HepG2 (cell line): ENCODE data around the gene C17orf75. TPM values are rescaled to one million over a fixed set of nuclear protein-coding genes. Genes with fewer than 3 reads are reported as not detected.

Experiments used
- ATAC-seq: fragments of 200-7000 bp; cut with Tn5 transposase; 3 replicates; pipeline ENCODE4 v1.9.1; 2020; ENCODE audit warnings: mild to moderate bottlenecking, moderate library complexity
- BruUV-seq: library from RNA; stranded (reverse); fragments of 400-500 nt; replicated peaks from 2 replicates; lab custom pipeline; 2021; lab: Mats Ljungman, UMichigan
- CTCF ChIA-PET: fragments of 300-600 bp; formaldehyde crosslinking; extraction: SDS; loops from one replicate; lab custom pipeline; 2021; ENCODE audit warnings: low total read pairs, inconsistent platforms, low intra/inter-chr PET ratio; lab: Yijun Ruan, JAX
- POLR2A ChIA-PET: fragments of 350-600 bp; sonication (Branson Sonifier 250); formaldehyde crosslinking; loops from one replicate; lab custom pipeline; 2020; ENCODE audit warnings: antibody characterized with exemption, inconsistent platforms; lab: Yijun Ruan, JAX
- DNase-seq: peaks from one replicate; pipeline ENCODE4 v3.0.0-alpha.2; 2015; ENCODE audit warnings: low spot score
- FAIRE-seq: peaks from 3 replicates; lab custom pipeline; 2011; peaks lifted over from hg19 to GRCh38; lab: Jason Lieb, UNC
- H2AFZ ChIP-seq: one replicate; pipeline ENCODE4 v1.6.1; 2011; ENCODE audit warnings: low read length, inconsistent platforms
- H3K27ac ChIP-seq: fragments of 300-600 bp; 3 replicates; pipeline ENCODE4 v1.8.0; 2011; ENCODE audit warnings: mixed run types, mild to moderate bottlenecking, mixed read lengths, low read length, inconsistent platforms; ENCODE audit not compliant: insufficient read depth; ENCODE audit errors: extremely low read length
- H3K27me3 ChIP-seq, 2 experiments: fragments of 200-600 bp in 1 of 2; 2 replicates in 1 of 2; 3 replicates in 1 of 2; pipeline versions ENCODE4 v1.6.0 to v1.8.0; 2011; ENCODE audit warnings: low read length in 2 of 2, mild to moderate bottlenecking in 2 of 2, moderate library complexity in 2 of 2, inconsistent platforms in 1 of 2; ENCODE audit not compliant: insufficient read depth in 2 of 2, control insufficient read depth in 1 of 2
- H3K36me3 ChIP-seq, 2 experiments: fragments of 200-600 bp in 1 of 2; replicated peaks in 1 of 2; 2 replicates in 1 of 2; 3 replicates in 1 of 2; pipeline versions ENCODE4 v1.5.1 to v1.8.0; 2011; ENCODE audit warnings: low read length in 2 of 2, inconsistent platforms in 1 of 2; ENCODE audit not compliant: insufficient read depth in 2 of 2, control insufficient read depth in 1 of 2
- H3K4me1 ChIP-seq: 2 replicates; pipeline ENCODE4 v1.5.1; 2012; ENCODE audit warnings: low read length, inconsistent platforms; ENCODE audit not compliant: insufficient read depth
- H3K4me2 ChIP-seq: 2 replicates; pipeline ENCODE4 v1.6.0; 2011; ENCODE audit warnings: low read depth, low read length, inconsistent platforms
- H3K4me3 ChIP-seq, 3 experiments: fragments of 200-600 bp in 1 of 3; sonication (generic), shearing (Covaris generic) in 1 of 3; replicated peaks in 1 of 3; 2 replicates each; pipeline ENCODE4 v1.5.1; 2011 to 2016; ENCODE audit warnings: low read length in 3 of 3, inconsistent platforms in 2 of 3, low read depth in 2 of 3, mild to moderate bottlenecking in 2 of 3, control low read depth in 1 of 3, mixed read lengths in 1 of 3; ENCODE audit not compliant: insufficient read depth in 1 of 3
- H3K79me2 ChIP-seq: one replicate; pipeline ENCODE4 v1.6.1; 2011; ENCODE audit warnings: low read length, inconsistent platforms; ENCODE audit not compliant: insufficient read depth
- H3K9ac ChIP-seq: 2 replicates; pipeline ENCODE4 v1.6.0; 2011; ENCODE audit warnings: mild to moderate bottlenecking, low read depth, low read length, inconsistent platforms; ENCODE audit not compliant: insufficient read depth
- H3K9me3 ChIP-seq: 2 replicates; pipeline ENCODE4 v1.5.1; 2012; ENCODE audit warnings: mild to moderate bottlenecking, low read length
- H4K20me1 ChIP-seq: 2 replicates; pipeline ENCODE4 v1.6.0; 2011; ENCODE audit warnings: inconsistent platforms, mild to moderate bottlenecking, low read length, moderate library complexity; ENCODE audit not compliant: insufficient read depth
- CENPT ChIP-seq: sonication (generic); formaldehyde crosslinking; IDR thresholded peaks from 2 replicates; pipeline ENCODE4 v1.8.0; 2022; ENCODE audit warnings: low read depth, mild to moderate bottlenecking, moderate library complexity, missing genetic modification reagents
- ETV6 ChIP-seq: sonication (generic); formaldehyde crosslinking; conservative IDR thresholded peaks from 2 replicates; pipeline ENCODE4 v1.4.0; 2020; ENCODE audit warnings: missing genetic modification reagents
- HMGA1 ChIP-seq: sonication (generic); formaldehyde crosslinking; conservative IDR thresholded peaks from 2 replicates; pipeline ENCODE4 v1.4.0; 2020; ENCODE audit warnings: missing genetic modification reagents
- HOXA9 ChIP-seq: sonication (generic); formaldehyde crosslinking; IDR thresholded peaks from 2 replicates; pipeline ENCODE4 v1.8.1; 2022; ENCODE audit warnings: missing genetic modification reagents, mild to moderate bottlenecking, moderate library complexity, borderline replicate concordance
- JUNB ChIP-seq: sonication (generic); formaldehyde crosslinking; IDR thresholded peaks from 2 replicates; pipeline ENCODE4 v1.8.0; 2022; ENCODE audit warnings: missing genetic modification reagents, mild to moderate bottlenecking, borderline replicate concordance
- MIER3 ChIP-seq: IDR thresholded peaks from 2 replicates; pipeline ENCODE4 v1.6.1; 2016; ENCODE audit warnings: missing compliant biosample characterization, borderline replicate concordance
- MIXL1 ChIP-seq: IDR thresholded peaks from 2 replicates; pipeline ENCODE4 v1.6.1; 2016
- NFYC ChIP-seq: IDR thresholded peaks from 2 replicates; pipeline ENCODE4 v1.6.1; 2016; ENCODE audit warnings: missing genetic modification reagents, missing compliant biosample characterization
- SRSF4 ChIP-seq: fragments of 200-400 bp; formaldehyde crosslinking; IDR thresholded peaks from one replicate; pipeline ENCODE4 v1.6.1; 2018; ENCODE audit warnings: mild to moderate bottlenecking, low read depth, low read length, moderate library complexity; ENCODE audit not compliant: poor library complexity, severe bottlenecking
- ZMYM4 ChIP-seq: sonication (generic); formaldehyde crosslinking; IDR thresholded peaks from 2 replicates; pipeline ENCODE4 v1.8.1; 2023; ENCODE audit warnings: mild to moderate bottlenecking, missing genetic modification reagents
- ZNF253 ChIP-seq: sonication (generic); formaldehyde crosslinking; IDR thresholded peaks from 2 replicates; pipeline ENCODE4 v1.8.0; 2022; ENCODE audit warnings: mild to moderate bottlenecking, missing genetic modification reagents, borderline replicate concordance
- ZNF577 ChIP-seq: sonication (generic); formaldehyde crosslinking; IDR thresholded peaks from 2 replicates; pipeline ENCODE4 v1.4.0; 2020; ENCODE audit warnings: mild to moderate bottlenecking, low read depth, missing genetic modification reagents, borderline replicate concordance
- WGBS: methylation state at CpG from one replicate; pipeline ENCODE4 v1.1.6; 2017; ENCODE audit warnings: low lambda C conversion rate; 5-methylcytosine and 5-hydroxymethylcytosine counted together
- in situ Hi-C: cut with HindIII; loops from 2 replicates; pipeline ENCODE4 v1.10.0; 2017; ENCODE audit warnings: low pct_unique_long_range_greater_than_20kb; ENCODE audit not compliant: extremely low pct_ligation_motif_present
- intact Hi-C: fragments of 100-400 bp; cut with micrococcal nuclease; formaldehyde crosslinking; loops from one replicate; pipeline ENCODE4 v1.10.0; 2022; ENCODE audit not compliant: unreplicated experiment
- polyA plus RNA-seq, 8 experiments: library from polyadenylated mRNA; depleted of rRNA in 3 of 8; stranded (reverse) in 7 of 8; unstranded in 1 of 8; fragments of >200 nt; fragmentation: Illumina TruSeq in 4 of 8; extraction: Trizol in 4 of 8; gene quantifications; 2 replicates each; pipeline versions ENCODE4 v1.2.1 to v1.2.3, GENCODE V29; 2011 to 2016; ENCODE audit warnings: low read depth in 4 of 8, missing spikeins in 1 of 8, mixed read lengths in 1 of 8; ENCODE audit not compliant: insufficient read depth in 1 of 8
- total RNA-seq, 5 experiments: library from RNA; depleted of rRNA; stranded (reverse); fragments of >200 nt; fragmentation: Illumina TruSeq; extraction: Trizol; gene quantifications; 2 replicates each; pipeline ENCODE4 v1.2.3, GENCODE V29; 2016; ENCODE audit warnings: low read depth in 1 of 5
- TF ChIP-seq, protein P1 (sequence below): sonication (generic); formaldehyde crosslinking; IDR thresholded peaks from 2 replicates; pipeline ENCODE4 v1.4.0; 2020; ENCODE audit warnings: missing genetic modification reagents
- TF ChIP-seq, protein P2 (sequence below): IDR thresholded peaks from 2 replicates; pipeline ENCODE4 v1.6.1; 2016; ENCODE audit warnings: missing compliant biosample characterization, missing genetic modification reagents, borderline replicate concordance
- TF ChIP-seq, protein P3 (sequence below): sonication (generic); formaldehyde crosslinking; IDR thresholded peaks from 2 replicates; pipeline ENCODE4 v1.4.0; 2020; ENCODE audit warnings: mild to moderate bottlenecking, missing genetic modification reagents

The C17orf75 gene
- total and polyA plus RNA-seq, 2 of the 13 experiments (the other 11 are each of a cell fraction or from before 2014, with no cell fraction given): 16.2 to 33.0 TPM

DNA sequence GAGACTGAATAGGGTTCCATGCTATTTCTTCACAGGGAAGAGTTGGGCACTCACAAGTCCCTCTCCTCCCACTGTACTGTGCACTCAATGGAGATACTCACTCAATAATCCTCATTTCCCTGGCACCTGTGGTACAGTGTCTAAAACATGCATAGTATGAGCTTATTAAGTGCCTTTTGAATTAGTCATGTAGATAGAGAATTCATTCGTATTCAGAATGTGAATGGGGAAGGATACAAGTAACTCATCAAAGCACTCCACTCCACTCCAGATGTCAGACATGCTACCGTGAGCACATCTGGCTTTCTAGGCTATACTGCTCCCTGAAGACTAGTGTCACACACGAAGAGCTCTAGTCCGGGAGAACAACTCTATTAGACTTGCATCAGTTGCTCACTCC, 6.3 kb downstream of the C17orf75 start:
- Histone ChIP-seq H3K36me3 (peaks cover 5 to 23% of the 10 kb centered on the region in 2 experiments; a peak in 4 of 5 replicates), H3K9ac (no peak overlapping the region), H3K4me1 (peaks cover under 1% of the 10 kb centered on the region; the same call in 1 of the 2 replicates), H3K27ac (no peak overlapping the region), H3K9me3 (no peaks in the 10 kb centered on the region), H3K27me3 (no peaks in the 10 kb centered on the region), H3K79me2 (no peaks in the 10 kb centered on the region), H2AFZ (no peak overlapping the region), H3K4me3 (no peak overlapping the region), H4K20me1 (no peaks in the 10 kb centered on the region), H3K4me2 (no peak overlapping the region)
- DNase-seq (no peak), ATAC-seq (no peak), FAIRE-seq (no peak)
- in situ Hi-C loops: no loop called here
- ChIA-PET POLR2A (no interaction called here), CTCF (no interaction called here)
- intact Hi-C loops: no loop called here
- 93% methylated on average over 4 of the region's 4 CpGs for WGBS
- BruUV-seq: no TSS peak
- TF ChIP-seq, protein P1, sequence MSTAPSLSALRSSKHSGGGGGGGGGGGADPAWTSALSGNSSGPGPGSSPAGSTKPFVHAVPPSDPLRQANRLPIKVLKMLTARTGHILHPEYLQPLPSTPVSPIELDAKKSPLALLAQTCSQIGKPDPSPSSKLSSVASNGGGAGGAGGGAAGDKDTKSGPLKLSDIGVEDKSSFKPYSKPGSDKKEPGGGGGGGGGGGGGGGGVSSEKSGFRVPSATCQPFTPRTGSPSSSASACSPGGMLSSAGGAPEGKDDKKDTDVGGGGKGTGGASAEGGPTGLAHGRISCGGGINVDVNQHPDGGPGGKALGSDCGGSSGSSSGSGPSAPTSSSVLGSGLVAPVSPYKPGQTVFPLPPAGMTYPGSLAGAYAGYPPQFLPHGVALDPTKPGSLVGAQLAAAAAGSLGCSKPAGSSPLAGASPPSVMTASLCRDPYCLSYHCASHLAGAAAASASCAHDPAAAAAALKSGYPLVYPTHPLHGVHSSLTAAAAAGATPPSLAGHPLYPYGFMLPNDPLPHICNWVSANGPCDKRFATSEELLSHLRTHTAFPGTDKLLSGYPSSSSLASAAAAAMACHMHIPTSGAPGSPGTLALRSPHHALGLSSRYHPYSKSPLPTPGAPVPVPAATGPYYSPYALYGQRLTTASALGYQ: no peak
- TF ChIP-seq NFYC (CRISPR knock-in tag): no peak
- no peak for TF ChIP-seq HMGA1 (CRISPR knock-in tag)
- no peak for TF ChIP-seq ZNF253
- no peak for TF ChIP-seq ETV6 (CRISPR knock-in tag)
- TF ChIP-seq MIXL1 (CRISPR knock-in tag): no peak
- TF ChIP-seq, protein P2, sequence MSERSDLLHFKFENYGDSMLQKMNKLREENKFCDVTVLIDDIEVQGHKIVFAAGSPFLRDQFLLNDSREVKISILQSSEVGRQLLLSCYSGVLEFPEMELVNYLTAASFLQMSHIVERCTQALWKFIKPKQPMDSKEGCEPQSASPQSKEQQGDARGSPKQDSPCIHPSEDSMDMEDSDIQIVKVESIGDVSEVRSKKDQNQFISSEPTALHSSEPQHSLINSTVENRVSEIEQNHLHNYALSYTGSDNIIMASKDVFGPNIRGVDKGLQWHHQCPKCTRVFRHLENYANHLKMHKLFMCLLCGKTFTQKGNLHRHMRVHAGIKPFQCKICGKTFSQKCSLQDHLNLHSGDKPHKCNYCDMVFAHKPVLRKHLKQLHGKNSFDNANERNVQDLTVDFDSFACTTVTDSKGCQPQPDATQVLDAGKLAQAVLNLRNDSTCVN (CRISPR knock-in tag): no peak
- TF ChIP-seq MIER3: no peak
- no peak for TF ChIP-seq JUNB
- TF ChIP-seq, protein P3, sequence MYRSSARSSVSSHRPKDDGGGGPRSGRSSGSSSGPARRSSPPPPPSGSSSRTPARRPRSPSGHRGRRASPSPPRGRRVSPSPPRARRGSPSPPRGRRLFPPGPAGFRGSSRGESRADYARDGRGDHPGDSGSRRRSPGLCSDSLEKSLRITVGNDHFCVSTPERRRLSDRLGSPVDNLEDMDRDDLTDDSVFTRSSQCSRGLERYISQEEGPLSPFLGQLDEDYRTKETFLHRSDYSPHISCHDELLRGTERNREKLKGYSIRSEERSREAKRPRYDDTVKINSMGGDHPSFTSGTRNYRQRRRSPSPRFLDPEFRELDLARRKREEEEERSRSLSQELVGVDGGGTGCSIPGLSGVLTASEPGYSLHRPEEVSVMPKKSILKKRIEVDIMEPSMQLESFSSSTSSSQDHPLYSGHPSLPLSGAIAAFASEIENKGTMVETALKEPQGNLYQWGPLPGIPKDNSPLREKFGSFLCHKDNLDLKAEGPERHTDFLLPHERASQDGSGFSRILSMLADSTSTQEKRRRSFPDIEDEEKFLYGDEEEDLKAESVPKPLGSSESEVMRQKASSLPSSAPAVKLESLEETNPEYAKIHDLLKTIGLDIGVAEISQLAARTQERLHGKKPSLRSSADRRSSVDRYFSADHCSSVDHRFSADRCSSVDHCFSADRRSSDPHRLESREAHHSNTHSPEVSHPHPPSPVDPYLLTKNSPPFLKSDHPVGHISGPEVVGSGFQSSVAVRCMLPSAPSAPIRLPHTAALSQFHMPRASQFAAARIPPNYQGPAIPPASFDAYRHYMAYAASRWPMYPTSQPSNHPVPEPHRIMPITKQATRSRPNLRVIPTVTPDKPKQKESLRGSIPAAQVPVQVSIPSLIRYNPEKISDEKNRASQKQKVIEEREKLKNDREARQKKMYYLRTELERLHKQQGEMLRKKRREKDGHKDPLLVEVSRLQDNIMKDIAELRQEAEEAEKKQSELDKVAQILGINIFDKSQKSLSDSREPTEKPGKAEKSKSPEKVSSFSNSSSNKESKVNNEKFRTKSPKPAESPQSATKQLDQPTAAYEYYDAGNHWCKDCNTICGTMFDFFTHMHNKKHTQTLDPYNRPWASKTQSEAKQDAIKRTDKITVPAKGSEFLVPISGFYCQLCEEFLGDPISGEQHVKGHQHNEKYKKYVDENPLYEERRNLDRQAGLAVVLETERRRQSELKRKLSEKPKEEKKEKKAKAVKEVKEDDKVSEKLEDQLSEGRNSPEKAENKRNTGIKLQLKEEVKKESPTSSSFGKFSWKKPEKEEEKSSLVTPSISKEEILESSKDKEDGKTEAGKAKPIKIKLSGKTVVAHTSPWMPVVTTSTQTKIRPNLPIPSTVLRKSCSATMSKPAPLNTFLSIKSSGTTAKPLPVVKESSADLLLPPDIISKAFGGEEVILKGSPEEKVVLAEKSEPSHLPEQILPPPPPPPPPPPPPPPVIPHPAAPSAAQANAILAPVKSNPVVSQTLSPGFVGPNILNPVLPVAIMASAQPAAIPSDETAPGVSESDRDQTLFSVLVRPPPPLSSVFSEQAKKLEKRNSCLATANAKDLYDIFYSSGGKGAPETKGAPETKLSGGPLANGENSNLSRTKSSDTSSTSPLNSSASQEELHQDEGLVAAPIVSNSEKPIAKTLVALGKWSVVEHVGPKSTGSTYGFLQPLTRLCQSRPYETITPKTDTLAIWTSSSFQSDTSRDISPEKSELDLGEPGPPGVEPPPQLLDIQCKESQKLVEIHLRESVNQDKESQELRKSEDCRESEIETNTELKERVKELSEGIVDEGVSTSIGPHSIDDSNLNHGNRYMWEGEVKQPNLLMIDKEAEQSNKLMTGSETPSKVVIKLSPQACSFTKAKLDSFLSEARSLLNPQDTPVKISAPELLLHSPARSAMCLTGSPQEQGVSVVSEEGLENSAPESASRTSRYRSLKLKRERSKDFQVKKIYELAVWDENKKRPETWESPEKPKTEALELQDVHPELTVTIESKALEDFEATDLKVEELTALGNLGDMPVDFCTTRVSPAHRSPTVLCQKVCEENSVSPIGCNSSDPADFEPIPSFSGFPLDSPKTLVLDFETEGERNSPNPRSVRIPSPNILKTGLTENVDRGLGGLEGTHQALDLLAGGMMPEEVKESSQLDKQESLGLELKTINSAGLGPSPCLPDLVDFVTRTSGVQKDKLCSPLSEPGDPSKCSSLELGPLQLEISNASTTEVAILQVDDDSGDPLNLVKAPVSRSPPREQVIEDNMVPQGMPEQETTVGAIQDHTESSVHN (CRISPR knock-in tag): no peak
- no peak for TF ChIP-seq HOXA9
- no peak for TF ChIP-seq ZMYM4 (CRISPR knock-in tag)
- no peak for TF ChIP-seq SRSF4
- no peak for TF ChIP-seq ZNF577 (CRISPR knock-in tag)
- TF ChIP-seq CENPT (CRISPR knock-in tag): no peak
